HCT116 (cell line): ENCODE measurements around the gene MCC. TPM values are rescaled to one million over a fixed set of nuclear protein-coding genes. Genes with fewer than 3 reads are reported as not detected.
A peak's percentile ranks its signal among the peaks of the same experiment; 100 is the strongest.

Experiments
- ATAC-seq: fragments of 200-7000 bp; cut with Tn5 transposase; 2 replicates; pipeline ENCODE4 v1.9.1; 2020; ENCODE audit warnings: mild to moderate bottlenecking, moderate library complexity
- BruUV-seq: library from RNA; stranded (reverse); fragments of 400-500 nt; replicated peaks from 2 replicates; lab custom pipeline; 2021; lab: Mats Ljungman, UMichigan
- CTCF ChIA-PET: fragments of 300-600 bp; sonication (Branson Sonifier 250); formaldehyde crosslinking; loops from one replicate; lab custom pipeline; 2021; ENCODE audit warnings: antibody characterized with exemption; lab: Charles Lee
- POLR2A ChIA-PET: fragments of 300-600, 350-600 bp; sonication (Branson Sonifier 250); formaldehyde crosslinking; loops from one replicate; lab custom pipeline; 2021; ENCODE audit warnings: antibody characterized with exemption; lab: Charles Lee
- RAD21 ChIA-PET, 2 experiments: fragments of 300-600 bp; sonication (Branson Sonifier 250); formaldehyde crosslinking; loops; one replicate each; lab custom pipeline; 2023; ENCODE audit warnings: low total read pairs in 2 of 2; ENCODE audit not compliant: uncharacterized antibody in 2 of 2, unreplicated experiment in 2 of 2, low non-redundant PET in 1 of 2; lab: Charles Lee
- DNase-seq: peaks from one replicate; pipeline ENCODE4 v3.0.0-alpha.2; 2010; ENCODE audit warnings: low read depth, low spot score
- H2AFZ ChIP-seq: fragments of 200-600 bp; shearing (Covaris generic), sonication (generic); 2 replicates; pipeline ENCODE4 v1.6.1; 2017; ENCODE audit warnings: low read depth, mixed run types, mixed read lengths, antibody characterized with exemption, low read length; ENCODE audit not compliant: poor library complexity, severe bottlenecking
- H3K27ac ChIP-seq: 2 replicates; pipeline ENCODE4 v1.5.1; 2012; ENCODE audit warnings: low read depth, low read length
- H3K27me3 ChIP-seq: fragments of 200-600 bp; sonication (generic); 2 replicates; pipeline ENCODE4 v1.6.1; 2016; ENCODE audit warnings: mixed run types, low read length, mixed read lengths; ENCODE audit not compliant: insufficient read depth
- H3K36me3 ChIP-seq, 2 experiments: fragments of 200-500 bp in 1 of 2; fragments of 200-600 bp in 1 of 2; sonication (Bioruptor generic) in 1 of 2; sonication (generic) in 1 of 2; 2 replicates each; pipeline versions ENCODE4 v1.5.1 to v1.6.1; 2014 to 2016; ENCODE audit warnings: low read length in 2 of 2, inconsistent platforms in 1 of 2, mixed read lengths in 1 of 2, mixed run types in 1 of 2; ENCODE audit not compliant: insufficient read depth in 2 of 2, control insufficient read depth in 1 of 2
- H3K4me1 ChIP-seq, 2 experiments: fragments of 200-600 bp in 1 of 2; sonication (generic) in 1 of 2; 2 replicates each; pipeline versions ENCODE4 v1.5.1 to v1.6.1; 2012 to 2017; ENCODE audit warnings: low read length in 2 of 2, inconsistent platforms in 1 of 2, mild to moderate bottlenecking in 1 of 2, mixed read lengths in 1 of 2, mixed run types in 1 of 2, moderate library complexity in 1 of 2; ENCODE audit not compliant: insufficient read depth in 2 of 2, control insufficient read depth in 1 of 2
- H3K4me2 ChIP-seq: fragments of 200-600 bp; sonication (generic); 2 replicates; pipeline ENCODE4 v1.6.1; 2017; ENCODE audit warnings: mixed run types, low read length, mixed read lengths
- H3K4me3 ChIP-seq, 2 experiments: fragments of 200-600 bp in 1 of 2; sonication (generic) in 1 of 2; replicated peaks in 1 of 2; 2 replicates each; pipeline ENCODE4 v1.5.1; 2011 to 2016; ENCODE audit warnings: low read length in 2 of 2, control low read depth in 1 of 2, low read depth in 1 of 2, mild to moderate bottlenecking in 1 of 2, mixed read lengths in 1 of 2, mixed run types in 1 of 2
- H3K79me2 ChIP-seq: fragments of 200-600 bp; sonication (generic); 2 replicates; pipeline ENCODE4 v1.6.1; 2017; ENCODE audit warnings: mild to moderate bottlenecking, mixed run types, low read length, moderate library complexity, mixed read lengths; ENCODE audit not compliant: insufficient read depth
- H3K9ac ChIP-seq: fragments of 200-600 bp; sonication (generic); 2 replicates; pipeline ENCODE4 v1.6.1; 2016; ENCODE audit warnings: low read length, mixed read lengths
- H3K9me2 ChIP-seq: fragments of 200-600 bp; sonication (generic), shearing (Covaris generic); 2 replicates; pipeline ENCODE4 v1.6.1; 2017; ENCODE audit warnings: mixed run types, mild to moderate bottlenecking, moderate library complexity; ENCODE audit not compliant: insufficient read depth
- H3K9me3 ChIP-seq, 2 experiments: fragments of 200-500 bp in 1 of 2; fragments of 200-600 bp in 1 of 2; sonication (Bioruptor generic) in 1 of 2; sonication (generic) in 1 of 2; 2 replicates each; pipeline ENCODE4 v1.6.1; 2014 to 2017; ENCODE audit warnings: low read length in 2 of 2, mixed read lengths in 2 of 2, inconsistent platforms in 1 of 2, low read depth in 1 of 2, mild to moderate bottlenecking in 1 of 2, mixed run types in 1 of 2, moderate library complexity in 1 of 2; ENCODE audit not compliant: control insufficient read depth in 1 of 2, insufficient read depth in 1 of 2
- H4K20me1 ChIP-seq: fragments of 200-600 bp; sonication (generic), shearing (Covaris generic); 2 replicates; pipeline ENCODE4 v1.6.1; 2017; ENCODE audit warnings: mixed run types, mild to moderate bottlenecking, moderate library complexity; ENCODE audit not compliant: insufficient read depth
- CBX3 ChIP-seq: IDR thresholded peaks from 2 replicates; pipeline ENCODE4 v1.6.1; 2012; ENCODE audit warnings: low read depth
- CEBPB ChIP-seq: IDR thresholded peaks from 2 replicates; pipeline ENCODE4 v1.6.1; 2012; ENCODE audit warnings: low read depth
- FOSL1 ChIP-seq: IDR thresholded peaks from 2 replicates; pipeline ENCODE4 v1.6.1; 2012; ENCODE audit warnings: low read depth
- JUND ChIP-seq: IDR thresholded peaks from 2 replicates; pipeline ENCODE4 v1.6.1; 2012
- POLR2A ChIP-seq: IDR thresholded peaks from 2 replicates; pipeline ENCODE4 v1.7.0; 2011; ENCODE audit warnings: borderline replicate concordance; ENCODE audit not compliant: insufficient read depth, insufficient read length; ENCODE audit errors: extremely low read depth
- POLR2AphosphoS5 ChIP-seq: IDR thresholded peaks from 2 replicates; pipeline ENCODE4 v1.6.1; 2011; ENCODE audit warnings: mild to moderate bottlenecking, low read depth, low read length, moderate library complexity
- SIN3A ChIP-seq: IDR thresholded peaks from 2 replicates; pipeline ENCODE4 v1.6.1; 2012; ENCODE audit warnings: low read depth
- SP1 ChIP-seq: IDR thresholded peaks from 2 replicates; pipeline ENCODE4 v1.6.1; 2012; ENCODE audit warnings: low read depth
- SRF ChIP-seq: IDR thresholded peaks from 2 replicates; pipeline ENCODE4 v1.6.1; 2012; ENCODE audit warnings: low read depth
- YY1 ChIP-seq: IDR thresholded peaks from 2 replicates; pipeline ENCODE4 v1.6.1; 2011; ENCODE audit warnings: low read length, low read depth, moderate library complexity, mild to moderate bottlenecking; ENCODE audit not compliant: insufficient replicate concordance; ENCODE audit errors: extremely low read depth
- intact Hi-C: fragments of 100-400 bp; cut with micrococcal nuclease; formaldehyde crosslinking; loops from 2 replicates; pipeline ENCODE4 v1.10.0; 2022
- total RNA-seq: library from RNA; stranded (reverse); gene quantifications from one replicate; pipeline ENCODE4 v1.2.1, GENCODE V29; 2021; ENCODE audit not compliant: unreplicated experiment

The MCC gene
- total RNA-seq, 1 experiment from 2014 or later: 20.1 TPM

GRCh38 chr5:113250341-113250953 is 237.8 kb downstream of the MCC start:
- intact Hi-C loops: no loop called here
- H2AFZ ChIP-seq: no peak overlapping the region
- CTCF ChIA-PET: no interaction called here
- H3K9ac ChIP-seq: no peak overlapping the region
- H3K9me2 ChIP-seq: no peaks in the 10 kb centered on the region
- no peaks in the 10 kb centered on the region for H3K27me3 ChIP-seq
- ATAC-seq (no peak), DNase-seq (no peak)
- no peaks in the 10 kb centered on the region for H3K9me3 ChIP-seq
- H3K4me2 ChIP-seq: peak overlapping the region; percentile 23
- BruUV-seq: no TSS peak
- peaks cover 8 to 20% of the 10 kb centered on the region in 2 experiments; a peak in 3 of 4 replicates for H3K4me1 ChIP-seq
- no peaks in the 10 kb centered on the region for H3K79me2 ChIP-seq
- no peak for TF ChIP-seq POLR2AphosphoS5
- TF ChIP-seq JUND: no peak
- TF ChIP-seq, all 23 proteins: peak for 0
- Histone ChIP-seq H3K27ac (no peak overlapping the region), H3K4me3 (no peak overlapping the region), H3K36me3 (no peaks in the 10 kb centered on the region), H4K20me1 (no peaks in the 10 kb centered on the region)
- POLR2A ChIA-PET: no interaction called here
- RAD21 ChIA-PET: no interaction called here

- no peak for ATAC-seq
- RAD21 ChIA-PET: no interaction called here
- H3K9me2 ChIP-seq: no peaks in the 10 kb centered on the region
- intact Hi-C loops: no loop called here
- H3K4me1 ChIP-seq: peaks cover 8 to 20% of the 10 kb centered on the region in 2 experiments; a peak in 3 of 4 replicates
- H3K79me2 ChIP-seq: no peaks in the 10 kb centered on the region
- H3K36me3 ChIP-seq: no peaks in the 10 kb centered on the region
- no peak overlapping the region for H3K4me2 ChIP-seq
- H3K4me3 ChIP-seq: no peak overlapping the region
- DNase-seq: no peak
- H3K9me3 ChIP-seq: no peaks in the 10 kb centered on the region
- TF ChIP-seq SP1 (no peak), SRF (no peak), FOSL1 (no peak), JUND (no peak), CBX3 (no peak), YY1 (no peak), CEBPB (no peak), SIN3A (no peak), POLR2A (no peak)
- CTCF ChIA-PET: no interaction called here
- no peak overlapping the region for H2AFZ ChIP-seq
- no TSS peak for BruUV-seq
- no peak overlapping the region for H3K9ac ChIP-seq
- H3K27ac ChIP-seq: no peak overlapping the region
- no peaks in the 10 kb centered on the region for H4K20me1 ChIP-seq
- no peaks in the 10 kb centered on the region for H3K27me3 ChIP-seq
- POLR2A ChIA-PET: no interaction called here
These were observed 239.0 kb downstream of the MCC start for GRCh38 chr5:113249206-113249605.
